Right lobe of liver (tissue), 4 donors: Measurements from ENCODE around the gene GRIN2A.

Experiments used
- CTCF ChIP-seq, 4 donors: fragments of 200-600 bp in 3 of 4; fragments of 450-650 bp in 1 of 4; IDR thresholded peaks; one replicate each; pipeline versions ENCODE4 v1.5.1 to v1.8.0; 2016 to 2022; ENCODE audit warnings: antibody characterized with exemption in 4 of 4, mild to moderate bottlenecking in 2 of 4
- POLR2A ChIP-seq: fragments of 450-650 bp; IDR thresholded peaks from one replicate; pipeline ENCODE4 v1.6.1; 2017; ENCODE audit warnings: antibody characterized with exemption, mild to moderate bottlenecking
- donor health status: DM: no; HTN: no; CAD: no.
- donor health status: DM: no; HTN: no; CAD: no.
- donor health status: DM: no; HTN: yes; CAD: no.

- TF ChIP-seq CTCF (IDR thresholded peaks at IDR 0.05) (peak in 1 of 4 donors; percentile 10), POLR2A (no peak)
These were observed 59.7 kb downstream of the GRIN2A start for GRCh38 chr16:10122546-10122945.
